UCSD-AML1 (cell line): ENCODE data around the gene TRIP6.
"Not testable (repeated sequence)": the region's sequence is repeated elsewhere in the genome, so short reads cannot be mapped to it uniquely, and the experiment has no call there.

Experiments used
- DNase-seq: peaks from one replicate; lab custom pipeline; 2025; ENCODE audit not compliant: unreplicated experiment; lab: John Stamatoyannopoulos, UW

The TRIP6 gene

GRCh38 chr7:100910443-100910842 is 43.3 kb downstream of the TRIP6 start:
- DNase-seq, result not testable (repeated sequence)

GRCh38 chr7:100911484-100911883 is 44.3 kb downstream of the TRIP6 start:
- no peak for DNase-seq

- no peak for DNase-seq
These were observed 47.2 kb downstream of the TRIP6 start for GRCh38 chr7:100914208-100914878.

- DNase-seq, result no peak
These were observed 47.8 kb downstream of the TRIP6 start for GRCh38 chr7:100914879-100915447.

GRCh38 chr7:100919335-100919734 is 52.1 kb downstream of the TRIP6 start:
- not testable (repeated sequence) for DNase-seq

- DNase-seq, result not testable (repeated sequence)
These were observed 52.7 kb downstream of the TRIP6 start for GRCh38 chr7:100919779-100920437.

- DNase-seq, result no peak
These were observed 53.9 kb downstream of the TRIP6 start for GRCh38 chr7:100921039-100921438.
